ENCODE data around the gene SLC35E1.

- TF ChIP-seq CTCF (IDR thresholded peaks at IDR 0.05), result no peak
- TF ChIP-seq POLR2A (IDR thresholded peaks at IDR 0.05), result no peak
- TF ChIP-seq POLR2AphosphoS5 (IDR thresholded peaks at IDR 0.05), result no peak
These were observed 21.9 kb upstream of the SLC35E1 start for GRCh38 chr19:16594131-16594586.
